ENCODE results near the gene PYGO1. TPM values are rescaled to one million over a fixed set of nuclear protein-coding genes. Genes with fewer than 3 reads are reported as not detected.

The PYGO1 gene, protein sequence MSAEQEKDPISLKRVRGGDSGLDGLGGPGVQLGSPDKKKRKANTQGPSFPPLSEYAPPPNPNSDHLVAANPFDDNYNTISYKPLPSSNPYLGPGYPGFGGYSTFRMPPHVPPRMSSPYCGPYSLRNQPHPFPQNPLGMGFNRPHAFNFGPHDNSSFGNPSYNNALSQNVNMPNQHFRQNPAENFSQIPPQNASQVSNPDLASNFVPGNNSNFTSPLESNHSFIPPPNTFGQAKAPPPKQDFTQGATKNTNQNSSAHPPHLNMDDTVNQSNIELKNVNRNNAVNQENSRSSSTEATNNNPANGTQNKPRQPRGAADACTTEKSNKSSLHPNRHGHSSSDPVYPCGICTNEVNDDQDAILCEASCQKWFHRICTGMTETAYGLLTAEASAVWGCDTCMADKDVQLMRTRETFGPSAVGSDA
- total RNA-seq = 9.0 and 11.2 TPM in 2 replicates

DNA sequence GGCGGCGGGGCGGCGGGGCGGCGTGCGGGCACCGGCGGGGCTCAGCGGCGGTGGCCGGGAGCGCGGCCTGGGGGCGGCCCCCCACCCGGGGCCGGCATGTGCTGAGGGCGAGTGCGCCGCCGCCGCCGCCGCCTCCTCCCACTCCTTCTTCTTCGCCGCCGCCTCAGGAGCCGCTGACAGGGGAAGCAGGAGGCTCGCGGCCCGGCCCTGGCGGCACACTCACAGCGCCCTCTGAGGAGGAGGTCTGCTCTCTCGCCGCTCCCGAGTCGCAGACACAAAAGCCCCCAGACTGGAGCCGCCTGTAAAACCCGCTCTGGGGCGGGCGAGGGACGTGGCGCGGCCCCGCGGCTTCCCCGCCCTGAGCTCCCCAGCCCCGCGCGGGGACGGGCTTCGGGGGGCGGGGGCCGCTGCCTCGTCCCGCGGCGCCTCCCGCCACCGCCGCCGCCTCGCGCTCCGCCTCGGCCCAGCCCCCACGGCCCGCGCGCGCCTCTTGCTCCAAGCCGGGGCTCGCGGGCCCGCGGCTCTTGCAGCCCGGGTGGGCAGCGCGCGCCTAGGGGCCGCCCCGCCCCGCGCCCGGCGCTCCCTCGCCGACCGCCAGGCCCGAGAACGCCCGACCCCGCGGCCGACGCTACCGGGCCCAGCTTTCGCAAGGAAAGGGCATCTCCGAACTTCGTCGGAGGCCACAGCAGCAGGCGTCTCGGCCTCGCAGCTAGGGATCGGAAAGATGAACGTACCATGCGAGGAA is at the start of gene PYGO1:
PYGO1 (minus strand) TSS at position 276 of the 745 bp plus-strand sequence. CDS start 462 bp downstream, outside the sequence.

Other genes starting within 250 kb of the PYGO1 start
- gene CCPG1, start 180.0 kb downstream of the PYGO1 start, total RNA-seq = 35.9 and 62.7 TPM in 2 replicates
- 1.2 TPM in 2 replicates for gene PIERCE2, start 179.8 kb downstream of the PYGO1 start, total RNA-seq
- gene DNAAF4, start 80.1 kb downstream of the PYGO1 start, total RNA-seq = 1.3 and 4.5 TPM in 2 replicates
- 1.6 and 1.7 TPM in 2 replicates for gene PRTG, start 154.8 kb upstream of the PYGO1 start, total RNA-seq

Measured in smooth muscle cell of trachea (primary cell).